ENCODE measurements around the gene HIVEP3.
A peak's percentile ranks its signal among the peaks of the same experiment; 100 is the strongest.

HIVEP3 gene

DNA sequence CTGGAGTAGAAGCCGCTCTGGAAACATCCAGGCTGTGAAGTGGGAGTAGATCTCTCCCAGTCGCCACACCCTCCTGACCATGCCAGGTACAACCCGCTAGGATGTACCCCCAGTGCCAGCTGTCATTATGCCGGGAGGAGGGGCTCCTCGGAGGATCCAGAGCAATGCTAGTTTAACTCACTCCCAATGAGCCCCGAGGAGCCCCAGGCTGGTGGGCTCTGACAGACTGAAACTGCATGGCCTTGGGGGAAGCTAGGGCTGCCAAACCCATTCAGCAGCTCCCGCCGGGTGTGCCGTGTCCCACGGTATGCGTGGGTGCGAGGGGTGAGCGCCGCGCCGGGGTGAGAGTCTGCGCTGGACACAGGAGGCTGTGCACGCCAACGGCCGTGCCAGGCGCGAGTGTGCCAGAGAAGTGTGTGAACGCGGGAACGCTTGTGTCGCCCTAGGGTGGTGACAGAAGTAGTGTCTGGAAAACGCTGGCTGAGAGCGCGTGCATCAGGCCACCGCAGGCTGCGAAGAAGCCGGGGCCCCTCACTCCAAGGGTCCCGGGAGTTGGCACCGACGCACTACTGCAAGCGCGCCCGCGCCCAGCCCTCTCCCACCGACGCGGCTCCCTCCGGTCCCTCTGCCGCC lies 257.2 kb downstream of the HIVEP3 start:
- Histone ChIP-seq H3K4me3 (ENCODE audit: low read depth in 1 of 2, low read length in 2 of 2) (peak overlapping the region; percentile 45 to 53), H3K9me3 (ENCODE audit: low read length) (no peaks in the 10 kb centered on the region), H3K36me3 (ENCODE audit: insufficient read depth, low read length) (no peaks in the 10 kb centered on the region), H3K27me3 (ENCODE audit: control insufficient read depth in 1 of 2, insufficient read depth in 2 of 2, low read length in 2 of 2) (no peaks in the 10 kb centered on the region), H3K4me1 (ENCODE audit: insufficient read depth, low read length) (peaks cover 5% of the 10 kb centered on the region), H3K9ac (ENCODE audit: low read length) (no peak overlapping the region), H3K27ac (ENCODE audit: low read depth, low read length) (no peak overlapping the region)

DNA sequence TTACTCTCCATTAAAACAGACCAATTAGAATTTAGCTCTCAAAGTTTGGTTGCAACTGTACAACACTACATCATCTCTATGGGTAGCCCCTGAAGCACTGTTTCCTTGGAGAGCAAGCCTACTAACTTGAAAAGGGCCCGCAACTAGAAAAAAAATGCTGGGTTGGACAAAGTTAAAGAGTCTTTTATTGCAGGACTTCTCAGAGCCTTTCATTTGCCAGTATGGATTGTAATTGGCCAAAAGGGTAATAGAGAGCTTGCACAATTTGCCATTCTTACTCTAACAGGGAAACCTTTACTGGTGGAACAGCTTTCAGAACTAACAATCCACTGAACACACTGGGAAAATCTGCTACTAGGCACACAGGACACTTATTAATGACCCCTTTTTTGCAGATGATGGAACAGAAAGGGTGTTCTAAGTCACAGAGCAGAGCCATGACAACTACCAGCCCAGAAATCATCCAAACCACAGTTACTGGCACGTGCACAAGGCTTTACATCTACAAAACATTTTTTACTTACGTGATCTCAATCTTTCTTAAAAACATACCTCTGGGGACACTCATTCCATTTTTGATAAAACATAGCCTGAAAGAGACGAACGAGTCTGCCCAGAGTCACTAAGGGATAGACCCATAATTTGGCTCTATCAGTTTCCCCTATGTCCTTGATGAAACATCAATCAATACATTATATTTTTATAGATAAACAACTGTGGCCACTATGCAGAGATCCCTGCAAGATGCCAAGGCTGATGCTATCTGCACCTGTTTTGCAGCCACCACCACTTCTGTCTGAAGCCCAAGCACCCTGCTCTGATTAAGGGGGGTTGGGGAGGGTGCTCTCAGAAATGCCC lies 257.9 kb downstream of the HIVEP3 start:
- peaks cover 5% of the 10 kb centered on the region for H3K4me1 ChIP-seq (ENCODE audit: insufficient read depth, low read length)
- H3K9ac ChIP-seq (ENCODE audit: low read length) = no peak overlapping the region
- no peaks in the 10 kb centered on the region for H3K27me3 ChIP-seq (ENCODE audit: control insufficient read depth in 1 of 2, insufficient read depth in 2 of 2, low read length in 2 of 2)
- no peaks in the 10 kb centered on the region for H3K9me3 ChIP-seq (ENCODE audit: low read length)
- H3K36me3 ChIP-seq (ENCODE audit: insufficient read depth, low read length) = no peaks in the 10 kb centered on the region
- H3K4me3 ChIP-seq (ENCODE audit: low read depth in 1 of 2, low read length in 2 of 2) = peak overlapping the region; percentile 45 to 53
- H3K27ac ChIP-seq (ENCODE audit: low read depth, low read length) = no peak overlapping the region

DNA sequence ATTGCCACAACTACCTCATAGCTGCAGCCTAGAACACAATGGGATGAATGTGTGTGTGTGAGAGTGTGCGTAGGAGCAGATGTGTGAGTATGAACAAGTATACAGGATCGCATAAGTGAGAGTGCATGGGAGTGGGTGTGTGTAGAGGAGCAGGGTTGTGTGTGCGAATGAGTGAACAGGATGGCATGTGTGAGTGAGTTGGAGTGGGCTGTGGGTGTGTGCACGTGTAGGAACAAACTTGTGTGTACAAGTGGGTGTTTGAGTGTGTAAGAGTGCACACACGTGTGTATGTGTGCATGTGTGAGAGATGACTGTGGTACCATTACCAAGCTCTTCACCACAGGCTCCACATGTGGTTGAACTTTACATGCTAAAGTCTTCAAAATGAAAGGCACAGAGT lies 258.8 kb downstream of the HIVEP3 start:
- H3K9ac ChIP-seq (ENCODE audit: low read length) = no peak overlapping the region
- no peaks in the 10 kb centered on the region for H3K36me3 ChIP-seq (ENCODE audit: insufficient read depth, low read length)
- H3K4me3 ChIP-seq (ENCODE audit: low read depth in 1 of 2, low read length in 2 of 2) = no peak overlapping the region
- H3K27me3 ChIP-seq (ENCODE audit: control insufficient read depth in 1 of 2, insufficient read depth in 2 of 2, low read length in 2 of 2) = no peaks in the 10 kb centered on the region
- no peaks in the 10 kb centered on the region for H3K9me3 ChIP-seq (ENCODE audit: low read length)
- peaks cover 5% of the 10 kb centered on the region for H3K4me1 ChIP-seq (ENCODE audit: insufficient read depth, low read length)
- no peak overlapping the region for H3K27ac ChIP-seq (ENCODE audit: low read depth, low read length)

DNA sequence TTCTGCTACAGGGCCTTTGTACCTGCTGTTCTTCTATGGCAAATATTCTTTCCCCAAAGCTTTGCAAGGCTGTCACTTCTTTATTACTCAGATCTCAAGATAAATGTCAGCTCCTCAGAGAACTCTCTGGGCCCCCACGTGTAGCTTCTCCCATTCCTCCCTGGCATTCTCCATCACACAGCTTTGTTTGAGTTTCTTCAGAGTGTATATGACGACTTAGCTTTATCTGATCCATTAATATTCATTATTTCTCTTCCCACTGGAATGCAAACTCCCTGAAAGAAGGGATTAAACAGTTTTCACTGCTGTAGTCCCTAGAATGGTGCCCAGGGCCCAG lies 259.6 kb downstream of the HIVEP3 start:
- H3K27me3 ChIP-seq (ENCODE audit: control insufficient read depth in 1 of 2, insufficient read depth in 2 of 2, low read length in 2 of 2) = no peaks in the 10 kb centered on the region
- H3K9me3 ChIP-seq (ENCODE audit: low read length) = no peaks in the 10 kb centered on the region
- H3K36me3 ChIP-seq (ENCODE audit: insufficient read depth, low read length) = no peaks in the 10 kb centered on the region
- no peak overlapping the region for H3K27ac ChIP-seq (ENCODE audit: low read depth, low read length)
- no peak overlapping the region for H3K4me3 ChIP-seq (ENCODE audit: low read depth in 1 of 2, low read length in 2 of 2)
- no peak overlapping the region for H3K9ac ChIP-seq (ENCODE audit: low read length)
- peaks cover 5% of the 10 kb centered on the region for H3K4me1 ChIP-seq (ENCODE audit: insufficient read depth, low read length)

DNA sequence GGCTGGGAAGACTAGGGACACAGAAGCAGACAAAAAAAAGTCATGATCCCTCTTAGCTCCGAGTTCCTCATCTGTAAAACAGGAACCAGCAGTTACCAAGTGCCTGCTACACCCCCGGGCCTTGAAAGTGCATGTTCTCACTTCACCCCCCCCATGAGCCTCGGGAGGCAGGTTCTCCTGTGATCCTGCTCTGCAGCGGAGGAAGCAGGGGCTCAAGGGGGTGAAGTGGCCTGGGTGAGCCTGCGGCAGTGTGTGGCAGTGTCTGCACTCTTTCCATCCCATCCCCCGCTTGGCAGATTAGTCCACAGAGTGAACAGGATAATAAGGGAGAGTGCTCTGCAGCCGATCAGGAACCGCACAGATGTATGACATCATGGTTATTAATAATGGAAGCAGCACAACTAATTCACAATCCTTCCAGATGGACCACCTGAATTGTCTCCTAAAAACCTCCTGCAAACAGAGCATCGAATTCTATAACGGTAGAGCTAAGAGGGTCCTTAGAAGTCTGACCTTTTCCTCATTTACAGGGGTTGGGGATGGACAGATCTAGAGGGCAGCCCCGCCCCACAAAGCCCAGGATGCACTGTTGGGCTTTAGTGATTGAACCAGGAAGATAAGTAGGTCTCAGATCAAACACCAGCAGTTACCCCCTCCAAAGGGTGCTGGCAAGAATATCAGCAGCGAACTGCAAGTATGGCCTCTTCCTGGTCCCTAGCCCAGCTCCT lies 260.1 kb downstream of the HIVEP3 start:
- Histone ChIP-seq H3K27ac (ENCODE audit: low read depth, low read length) (no peak overlapping the region), H3K4me1 (ENCODE audit: insufficient read depth, low read length) (peaks cover 5% of the 10 kb centered on the region), H3K9me3 (ENCODE audit: low read length) (no peaks in the 10 kb centered on the region), H3K9ac (ENCODE audit: low read length) (no peak overlapping the region), H3K27me3 (ENCODE audit: control insufficient read depth in 1 of 2, insufficient read depth in 2 of 2, low read length in 2 of 2) (no peaks in the 10 kb centered on the region), H3K36me3 (ENCODE audit: insufficient read depth, low read length) (no peaks in the 10 kb centered on the region), H3K4me3 (ENCODE audit: low read depth in 1 of 2, low read length in 2 of 2) (no peak overlapping the region)

DNA sequence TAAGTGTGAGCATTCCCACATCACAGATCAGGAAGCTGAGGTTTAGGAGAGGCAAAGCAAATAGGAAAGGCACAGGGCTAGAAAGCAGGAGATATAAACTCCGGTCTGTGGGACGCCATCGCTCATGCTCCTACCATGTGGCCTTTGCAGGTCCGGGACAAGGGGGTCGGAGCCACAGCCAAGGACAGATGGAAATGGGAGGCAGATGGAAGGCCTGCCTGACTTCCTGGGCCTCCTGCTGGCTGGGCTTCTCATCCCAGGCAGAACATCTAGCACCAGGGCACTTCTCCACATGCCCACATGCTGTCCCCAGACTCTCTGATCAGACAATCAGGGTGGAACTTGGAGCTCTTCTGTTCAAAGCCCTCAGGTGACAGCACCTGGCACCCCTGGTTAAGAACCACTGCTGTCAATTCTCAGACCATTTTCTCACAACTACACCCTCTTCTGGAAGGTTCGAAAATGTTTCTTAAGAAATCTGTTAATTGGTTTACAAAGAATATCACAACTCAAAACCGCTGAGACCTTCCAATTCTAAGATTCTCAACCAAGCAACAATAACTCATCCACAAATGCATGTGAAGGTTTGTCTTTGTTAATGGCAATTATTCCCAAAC lies 260.9 kb downstream of the HIVEP3 start:
- no peaks in the 10 kb centered on the region for H3K27me3 ChIP-seq (ENCODE audit: control insufficient read depth in 1 of 2, insufficient read depth in 2 of 2, low read length in 2 of 2)
- no peak overlapping the region for H3K27ac ChIP-seq (ENCODE audit: low read depth, low read length)
- peaks cover 5% of the 10 kb centered on the region for H3K4me1 ChIP-seq (ENCODE audit: insufficient read depth, low read length)
- H3K9me3 ChIP-seq (ENCODE audit: low read length) = no peaks in the 10 kb centered on the region
- no peaks in the 10 kb centered on the region for H3K36me3 ChIP-seq (ENCODE audit: insufficient read depth, low read length)
- H3K4me3 ChIP-seq (ENCODE audit: low read depth in 1 of 2, low read length in 2 of 2) = no peak overlapping the region
- no peak overlapping the region for H3K9ac ChIP-seq (ENCODE audit: low read length)

DNA sequence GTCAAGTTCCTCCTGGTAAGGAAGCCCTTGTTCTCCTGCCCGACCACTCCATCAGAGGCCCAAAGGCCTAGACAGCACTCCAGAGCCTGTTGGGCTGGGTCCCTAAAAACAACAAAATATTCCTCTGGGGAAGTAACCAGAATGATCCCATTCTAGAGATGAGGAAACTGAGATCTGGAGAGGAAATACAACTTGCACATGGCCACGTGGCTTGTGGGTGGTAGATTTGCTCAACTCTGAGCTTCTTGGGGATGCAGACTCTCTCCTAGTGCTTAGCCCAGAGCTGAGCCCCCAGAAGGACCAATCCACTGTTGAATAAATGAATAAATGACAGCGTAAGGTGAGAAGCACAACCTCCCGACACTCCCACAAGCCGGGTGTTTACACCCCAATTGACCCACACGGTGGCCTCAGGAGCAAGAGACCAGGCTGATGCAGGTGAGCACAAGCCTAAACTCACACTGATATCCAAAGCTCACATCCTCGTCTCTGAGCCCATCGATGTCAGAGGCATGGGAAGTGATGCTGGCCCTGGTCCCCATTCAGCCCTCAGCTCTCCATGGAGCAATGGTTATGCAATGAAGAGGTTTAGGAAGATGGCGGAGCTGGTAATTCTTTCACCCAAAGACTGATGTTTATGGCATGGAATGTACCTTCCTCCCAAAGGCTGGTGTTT lies 261.8 kb downstream of the HIVEP3 start:
- no peak overlapping the region for H3K9ac ChIP-seq (ENCODE audit: low read length)
- no peaks in the 10 kb centered on the region for H3K27me3 ChIP-seq (ENCODE audit: control insufficient read depth in 1 of 2, insufficient read depth in 2 of 2, low read length in 2 of 2)
- H3K36me3 ChIP-seq (ENCODE audit: insufficient read depth, low read length) = no peaks in the 10 kb centered on the region
- H3K4me1 ChIP-seq (ENCODE audit: insufficient read depth, low read length) = peaks cover 5% of the 10 kb centered on the region
- no peak overlapping the region for H3K4me3 ChIP-seq (ENCODE audit: low read depth in 1 of 2, low read length in 2 of 2)
- no peak overlapping the region for H3K27ac ChIP-seq (ENCODE audit: low read depth, low read length)
- H3K9me3 ChIP-seq (ENCODE audit: low read length) = no peaks in the 10 kb centered on the region

DNA sequence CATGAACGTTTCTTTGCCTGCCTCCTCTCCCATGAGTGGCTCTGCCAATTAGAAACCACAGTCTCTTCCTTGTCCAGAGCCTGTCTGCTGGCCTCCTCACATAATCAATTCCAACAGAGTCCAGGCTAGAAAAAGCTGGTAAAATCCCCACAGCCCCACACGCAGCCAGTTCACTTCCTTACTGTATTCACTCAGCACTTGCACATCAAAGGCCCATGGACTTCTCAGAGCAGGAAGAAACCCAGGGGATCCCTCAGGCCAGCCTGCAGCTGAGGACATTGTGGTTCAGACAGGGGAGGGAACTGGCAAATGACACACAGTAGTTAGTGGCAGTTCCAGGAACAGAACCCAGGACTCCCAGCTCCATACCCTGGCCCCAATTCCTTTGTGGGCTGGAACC lies 262.7 kb downstream of the HIVEP3 start:
- Histone ChIP-seq H3K27ac (ENCODE audit: low read depth, low read length) (no peak overlapping the region), H3K4me3 (ENCODE audit: low read depth in 1 of 2, low read length in 2 of 2) (no peak overlapping the region), H3K9ac (ENCODE audit: low read length) (no peak overlapping the region)

DNA sequence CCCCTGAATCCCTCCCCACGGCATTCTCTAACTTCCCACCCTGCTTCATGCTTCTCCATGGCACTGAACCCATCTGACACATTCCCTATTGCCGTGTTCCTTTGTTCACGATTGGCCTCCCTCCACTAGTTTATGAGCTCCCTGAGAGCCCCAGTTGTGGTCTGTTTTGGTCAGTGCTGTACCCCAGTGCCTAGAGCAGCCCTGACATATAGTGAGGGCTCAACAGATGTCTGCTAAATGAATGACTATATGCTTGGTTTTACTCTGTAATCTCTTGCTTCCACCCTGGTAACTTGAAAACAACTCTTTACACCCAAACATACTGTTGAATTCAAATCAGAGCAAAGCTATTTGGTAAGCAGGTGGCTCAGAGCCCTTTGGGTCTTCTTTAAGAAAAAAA lies 263.1 kb downstream of the HIVEP3 start:
- Histone ChIP-seq H3K4me1 (ENCODE audit: insufficient read depth, low read length) (no peaks in the 10 kb centered on the region), H3K9me3 (ENCODE audit: low read length) (no peaks in the 10 kb centered on the region), H3K9ac (ENCODE audit: low read length) (no peak overlapping the region), H3K27me3 (ENCODE audit: control insufficient read depth in 1 of 2, insufficient read depth in 2 of 2, low read length in 2 of 2) (no peaks in the 10 kb centered on the region), H3K27ac (ENCODE audit: low read depth, low read length) (no peak overlapping the region), H3K36me3 (ENCODE audit: insufficient read depth, low read length) (no peaks in the 10 kb centered on the region), H3K4me3 (ENCODE audit: low read depth in 1 of 2, low read length in 2 of 2) (no peak overlapping the region)

More for the DNA sequence above, 262.7 kb downstream of the HIVEP3 start:
- Histone ChIP-seq H3K9me3 (ENCODE audit: low read length) (no peaks in the 10 kb centered on the region), H3K4me1 (ENCODE audit: insufficient read depth, low read length) (no peaks in the 10 kb centered on the region), H3K27me3 (ENCODE audit: control insufficient read depth in 1 of 2, insufficient read depth in 2 of 2, low read length in 2 of 2) (no peaks in the 10 kb centered on the region), H3K36me3 (ENCODE audit: insufficient read depth, low read length) (no peaks in the 10 kb centered on the region)

DNA sequence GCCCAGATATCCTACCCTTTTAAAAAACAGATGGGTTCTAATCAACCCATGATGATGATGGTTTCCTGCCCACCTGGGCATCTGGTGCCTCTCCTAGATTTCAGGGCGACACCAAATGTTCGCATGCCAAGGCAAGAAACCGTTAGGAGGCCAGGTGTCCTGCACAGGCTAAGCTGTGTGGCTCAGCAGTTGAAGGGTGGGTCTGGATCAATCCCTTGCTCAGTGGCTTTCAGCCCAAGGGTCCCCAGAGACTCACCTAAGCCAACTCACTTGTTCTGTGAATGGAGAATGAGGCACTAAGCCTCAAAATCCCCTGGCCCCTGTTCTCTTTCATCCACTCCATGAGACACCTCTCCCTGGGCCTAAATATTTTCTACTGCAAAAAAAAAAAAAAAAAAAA lies 265.1 kb downstream of the HIVEP3 start:
- Histone ChIP-seq H3K4me3 (ENCODE audit: low read depth in 1 of 2, low read length in 2 of 2) (no peak overlapping the region), H3K36me3 (ENCODE audit: insufficient read depth, low read length) (no peaks in the 10 kb centered on the region), H3K27ac (ENCODE audit: low read depth, low read length) (no peak overlapping the region), H3K27me3 (ENCODE audit: control insufficient read depth in 1 of 2, insufficient read depth in 2 of 2, low read length in 2 of 2) (no peaks in the 10 kb centered on the region), H3K9ac (ENCODE audit: low read length) (no peak overlapping the region), H3K9me3 (ENCODE audit: low read length) (no peaks in the 10 kb centered on the region), H3K4me1 (ENCODE audit: insufficient read depth, low read length) (peaks cover 5% of the 10 kb centered on the region)
